ENCODE results near the gene SH2B3. TPM values are rescaled to one million over a fixed set of nuclear protein-coding genes. Genes with fewer than 3 reads are reported as not detected.
A peak's percentile ranks its signal among the peaks of the same experiment; 100 is the strongest.

The SH2B3 gene
- total and polyA plus RNA-seq, 10 donors, result 11.5 to 105 (median 81.9) TPM

DNA sequence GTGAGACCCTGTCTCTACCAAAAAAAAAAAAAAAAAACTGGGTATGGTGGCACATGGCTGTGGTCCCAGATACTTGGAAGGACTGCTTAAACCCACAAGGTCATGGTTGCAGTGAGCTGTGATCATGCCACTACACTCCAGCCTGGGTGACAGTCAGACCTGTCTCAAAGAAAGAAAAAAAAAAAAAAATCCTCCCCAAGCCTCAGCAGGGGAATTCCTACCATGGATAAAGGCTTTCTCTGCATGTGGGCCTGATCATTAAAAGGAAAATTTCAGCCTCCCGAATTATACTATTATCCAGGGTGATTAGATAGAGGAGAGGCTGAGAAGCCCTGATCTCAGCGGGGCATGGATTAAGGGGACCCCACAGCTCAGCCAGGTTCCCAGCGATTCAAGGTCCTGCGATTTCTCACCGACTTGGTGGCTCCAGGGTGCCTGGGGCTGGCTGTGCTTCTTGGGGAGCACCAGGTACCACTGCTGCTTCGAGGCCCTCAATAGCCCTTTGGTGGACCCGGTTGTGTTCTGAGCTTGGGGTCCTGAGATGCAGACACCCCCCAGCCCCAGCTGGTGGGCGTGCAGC is 5.6 kb downstream of the SH2B3 start:
- TF ChIP-seq POLR2A (IDR thresholded peaks at IDR 0.05), result no peak
- TF ChIP-seq POLR2AphosphoS5 (IDR thresholded peaks at IDR 0.05), result no peak
- TF ChIP-seq CTCF (IDR thresholded peaks at IDR 0.05 in 8 of 11, conservative IDR thresholded peaks at IDR 0.05 in 3 of 11), result no peak
- peaks cover 75 to 100% (median 94%) of the 10 kb centered on the region in 6 donors for H3K4me1 ChIP-seq
- intact Hi-C loops (cut with DNase I; ENCODE audit: low total_unique reads), result no loop called here
- H3K27ac ChIP-seq, result peak overlapping the region; percentile 80 to 99 (median 98)
- WGBS, 5 donors, result 68 to 78% (median 70%) methylated on average over 5 to 8 of the region's 8 CpGs
- peaks cover 0 to 28% (median 5%) of the 10 kb centered on the region in 6 donors for H3K36me3 ChIP-seq
- DNase-seq, result no peak
- no peaks in the 10 kb centered on the region for H3K27me3 ChIP-seq (replicated peaks in 1 of 7)
- peak overlapping the region in 1 of 8 donors; percentile 34 for H3K4me3 ChIP-seq
- no peaks in the 10 kb centered on the region for H3K9me3 ChIP-seq

- intact Hi-C loops (cut with DNase I; ENCODE audit: low total_unique reads), result no loop called here
- Histone ChIP-seq H3K4me1 (peaks cover 71 to 100% (median 96%) of the 10 kb centered on the region in 6 donors), H3K27ac (peak overlapping the region; percentile 80 to 99 (median 98)), H3K36me3 (peaks cover 0 to 37% (median 11%) of the 10 kb centered on the region in 6 donors), H3K27me3 (replicated peaks in 1 of 7) (no peaks in the 10 kb centered on the region), H3K9me3 (no peaks in the 10 kb centered on the region), H3K4me3 (peak overlapping the region in 1 of 8 donors; percentile 34)
- 27 to 38% (median 29%) methylated on average over 15 of the region's 15 CpGs for WGBS, 5 donors
- no peak for DNase-seq
- TF ChIP-seq POLR2AphosphoS5 (IDR thresholded peaks at IDR 0.05) (peak; percentile 34 to 70 (median 66)), POLR2A (IDR thresholded peaks at IDR 0.05) (no peak)
These were observed 6.5 kb downstream of the SH2B3 start for GRCh38 chr12:111412007-111412829.

GRCh38 chr12:111412830-111413441 is 7.2 kb downstream of the SH2B3 start:
- H3K36me3 ChIP-seq, result peaks cover 0 to 45% (median 13%) of the 10 kb centered on the region in 6 donors
- H3K9me3 ChIP-seq, result no peaks in the 10 kb centered on the region
- H3K4me1 ChIP-seq, result peaks cover 69 to 100% (median 90%) of the 10 kb centered on the region in 6 donors
- WGBS, 5 donors, result 59 to 73% (median 66%) methylated on average over 6 of the region's 6 CpGs
- peak overlapping the region; percentile 80 to 99 (median 98) for H3K27ac ChIP-seq
- intact Hi-C loops (cut with DNase I; ENCODE audit: low total_unique reads), result no loop called here
- TF ChIP-seq CTCF (IDR thresholded peaks at IDR 0.05 in 8 of 11, conservative IDR thresholded peaks at IDR 0.05 in 3 of 11), result no peak
- no peak for TF ChIP-seq POLR2AphosphoS5 (IDR thresholded peaks at IDR 0.05)
- TF ChIP-seq POLR2A (IDR thresholded peaks at IDR 0.05), result no peak
- no peak for DNase-seq
- H3K27me3 ChIP-seq (replicated peaks in 1 of 7), result no peaks in the 10 kb centered on the region
- peak overlapping the region in 1 of 8 donors; percentile 3 for H3K4me3 ChIP-seq

GRCh38 chr12:111413442-111414086 is 7.8 kb downstream of the SH2B3 start:
- peak overlapping the region in 1 of 8 donors; percentile 3 for H3K4me3 ChIP-seq
- DNase-seq, result no peak
- peaks cover 62 to 96% (median 84%) of the 10 kb centered on the region in 6 donors for H3K4me1 ChIP-seq
- peak overlapping the region in 7 of 8 donors; percentile 80 to 99 (median 98) for H3K27ac ChIP-seq
- no peaks in the 10 kb centered on the region for H3K9me3 ChIP-seq
- intact Hi-C loops (cut with DNase I; ENCODE audit: low total_unique reads), result no loop called here
- H3K27me3 ChIP-seq (replicated peaks in 1 of 7), result no peaks in the 10 kb centered on the region
- TF ChIP-seq POLR2AphosphoS5 (IDR thresholded peaks at IDR 0.05), result peak; percentile 24 to 60 (median 52)
- no peak for TF ChIP-seq POLR2A (IDR thresholded peaks at IDR 0.05)
- 62 to 72% (median 67%) methylated on average over 12 of the region's 12 CpGs for WGBS, 5 donors
- peaks cover 0 to 51% (median 19%) of the 10 kb centered on the region in 6 donors for H3K36me3 ChIP-seq
